KMS-11 (cell line): Measurements from ENCODE around the gene LAMA2.

Experiments used
- H2AFZ ChIP-seq: fragments of 200-600 bp; sonication (generic); 2 replicates; pipeline ENCODE4 v1.6.1; 2016; ENCODE audit warnings: antibody characterized with exemption, mixed run types, low read depth
- H3K27ac ChIP-seq: fragments of 200-600 bp; sonication (generic); 2 replicates; pipeline ENCODE4 v1.6.1; 2016; ENCODE audit warnings: mild to moderate bottlenecking, mixed run types
- H3K27me3 ChIP-seq: fragments of 200-600 bp; sonication (generic); 2 replicates; pipeline ENCODE4 v1.6.1; 2017; ENCODE audit warnings: mild to moderate bottlenecking, low read depth, mixed run types, moderate library complexity; ENCODE audit not compliant: insufficient read depth
- H3K36me3 ChIP-seq: fragments of 200-600 bp; sonication (generic); 2 replicates; pipeline ENCODE4 v1.6.1; 2017; ENCODE audit warnings: mild to moderate bottlenecking, mixed run types; ENCODE audit not compliant: insufficient read depth
- H3K4me1 ChIP-seq: fragments of 200-600 bp; sonication (generic); 2 replicates; pipeline ENCODE4 v1.6.1; 2016; ENCODE audit warnings: mild to moderate bottlenecking, low read depth, mixed run types; ENCODE audit not compliant: poor library complexity, severe bottlenecking
- H3K4me2 ChIP-seq: fragments of 200-600 bp; sonication (generic); 2 replicates; pipeline ENCODE4 v1.7.0; 2016; ENCODE audit warnings: mild to moderate bottlenecking, mixed run types
- H3K4me3 ChIP-seq: fragments of 200-600 bp; sonication (generic); IDR thresholded peaks from 2 replicates; pipeline ENCODE4 v1.6.1; 2017; ENCODE audit warnings: low read depth, low read length, mixed read lengths; ENCODE audit not compliant: insufficient read depth
- H3K79me2 ChIP-seq: fragments of 200-600 bp; sonication (generic); 2 replicates; pipeline ENCODE4 v1.6.1; 2016; ENCODE audit warnings: low read depth, mixed run types; ENCODE audit not compliant: insufficient read depth
- H3K9ac ChIP-seq: fragments of 200-600 bp; sonication (generic); 2 replicates; pipeline ENCODE4 v1.6.1; 2016; ENCODE audit warnings: mild to moderate bottlenecking, mixed run types
- H4K20me1 ChIP-seq: fragments of 200-600 bp; sonication (generic); 2 replicates; pipeline ENCODE4 v1.6.1; 2016; ENCODE audit warnings: mild to moderate bottlenecking, mixed run types; ENCODE audit not compliant: insufficient read depth
- TF ChIP-seq, protein P1 (sequence below): fragments of 200-600 bp; sonication (generic); conservative IDR thresholded peaks from 2 replicates; pipeline ENCODE4 v1.6.1; 2017; ENCODE audit warnings: low read depth, mild to moderate bottlenecking, antibody characterized with exemption, low read length, moderate library complexity, mixed read lengths

The LAMA2 gene

DNA sequence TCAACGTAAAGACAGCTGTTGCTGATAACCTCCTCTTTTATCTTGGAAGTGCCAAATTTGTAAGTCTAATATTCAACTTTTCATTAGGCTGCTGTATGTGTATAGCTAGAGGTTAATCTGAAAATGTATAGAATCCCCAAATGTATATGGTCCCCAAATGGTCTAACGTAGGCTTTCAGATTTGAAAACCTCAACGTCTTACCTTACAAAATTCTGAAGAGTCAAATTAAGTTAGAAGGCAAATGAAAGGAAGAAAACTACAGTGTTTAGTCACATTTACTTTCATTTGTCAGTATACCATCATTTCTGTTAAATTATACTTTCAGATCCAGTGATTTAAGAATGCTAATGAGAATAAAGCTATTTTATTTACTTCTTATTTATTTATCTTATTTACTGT is 570.1 kb downstream of the LAMA2 start:
- no peak overlapping the region for H3K27ac ChIP-seq
- no peak overlapping the region for H3K4me3 ChIP-seq
- no peak overlapping the region for H2AFZ ChIP-seq
- no peaks in the 10 kb centered on the region for H3K36me3 ChIP-seq
- H4K20me1 ChIP-seq = no peaks in the 10 kb centered on the region
- TF ChIP-seq, protein P1, sequence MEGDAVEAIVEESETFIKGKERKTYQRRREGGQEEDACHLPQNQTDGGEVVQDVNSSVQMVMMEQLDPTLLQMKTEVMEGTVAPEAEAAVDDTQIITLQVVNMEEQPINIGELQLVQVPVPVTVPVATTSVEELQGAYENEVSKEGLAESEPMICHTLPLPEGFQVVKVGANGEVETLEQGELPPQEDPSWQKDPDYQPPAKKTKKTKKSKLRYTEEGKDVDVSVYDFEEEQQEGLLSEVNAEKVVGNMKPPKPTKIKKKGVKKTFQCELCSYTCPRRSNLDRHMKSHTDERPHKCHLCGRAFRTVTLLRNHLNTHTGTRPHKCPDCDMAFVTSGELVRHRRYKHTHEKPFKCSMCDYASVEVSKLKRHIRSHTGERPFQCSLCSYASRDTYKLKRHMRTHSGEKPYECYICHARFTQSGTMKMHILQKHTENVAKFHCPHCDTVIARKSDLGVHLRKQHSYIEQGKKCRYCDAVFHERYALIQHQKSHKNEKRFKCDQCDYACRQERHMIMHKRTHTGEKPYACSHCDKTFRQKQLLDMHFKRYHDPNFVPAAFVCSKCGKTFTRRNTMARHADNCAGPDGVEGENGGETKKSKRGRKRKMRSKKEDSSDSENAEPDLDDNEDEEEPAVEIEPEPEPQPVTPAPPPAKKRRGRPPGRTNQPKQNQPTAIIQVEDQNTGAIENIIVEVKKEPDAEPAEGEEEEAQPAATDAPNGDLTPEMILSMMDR = no peak
- no peak overlapping the region for H3K4me2 ChIP-seq
- no peaks in the 10 kb centered on the region for H3K27me3 ChIP-seq
- no peak overlapping the region for H3K9ac ChIP-seq
- H3K4me1 ChIP-seq = peaks cover 14% of the 10 kb centered on the region
- no peaks in the 10 kb centered on the region for H3K79me2 ChIP-seq

DNA sequence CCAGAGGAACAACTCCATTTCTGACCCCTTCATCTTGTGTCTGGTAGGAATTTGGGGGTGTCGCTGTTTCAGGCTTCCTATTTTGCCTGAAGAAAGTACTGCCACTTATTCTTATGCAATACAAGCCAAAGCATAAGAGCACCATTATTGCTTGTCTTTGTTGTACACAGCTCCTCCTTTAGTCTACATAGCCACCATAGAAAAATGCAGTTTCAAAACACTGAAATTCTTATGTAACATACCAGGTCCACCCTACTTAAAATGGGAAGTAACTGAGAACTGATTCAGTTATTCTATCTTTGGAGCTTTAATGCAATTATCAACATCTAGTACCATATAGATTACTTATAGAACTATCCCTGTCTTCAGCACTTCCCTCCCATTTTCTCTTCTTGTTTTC is 571.5 kb downstream of the LAMA2 start:
- Histone ChIP-seq H4K20me1 (no peaks in the 10 kb centered on the region), H3K79me2 (no peaks in the 10 kb centered on the region), H3K27ac (no peak overlapping the region), H3K27me3 (no peaks in the 10 kb centered on the region), H3K4me3 (no peak overlapping the region), H3K9ac (no peak overlapping the region), H2AFZ (no peak overlapping the region), H3K36me3 (no peaks in the 10 kb centered on the region), H3K4me2 (no peak overlapping the region), H3K4me1 (peaks cover 2% of the 10 kb centered on the region)
- TF ChIP-seq, protein P1 = no peak

DNA sequence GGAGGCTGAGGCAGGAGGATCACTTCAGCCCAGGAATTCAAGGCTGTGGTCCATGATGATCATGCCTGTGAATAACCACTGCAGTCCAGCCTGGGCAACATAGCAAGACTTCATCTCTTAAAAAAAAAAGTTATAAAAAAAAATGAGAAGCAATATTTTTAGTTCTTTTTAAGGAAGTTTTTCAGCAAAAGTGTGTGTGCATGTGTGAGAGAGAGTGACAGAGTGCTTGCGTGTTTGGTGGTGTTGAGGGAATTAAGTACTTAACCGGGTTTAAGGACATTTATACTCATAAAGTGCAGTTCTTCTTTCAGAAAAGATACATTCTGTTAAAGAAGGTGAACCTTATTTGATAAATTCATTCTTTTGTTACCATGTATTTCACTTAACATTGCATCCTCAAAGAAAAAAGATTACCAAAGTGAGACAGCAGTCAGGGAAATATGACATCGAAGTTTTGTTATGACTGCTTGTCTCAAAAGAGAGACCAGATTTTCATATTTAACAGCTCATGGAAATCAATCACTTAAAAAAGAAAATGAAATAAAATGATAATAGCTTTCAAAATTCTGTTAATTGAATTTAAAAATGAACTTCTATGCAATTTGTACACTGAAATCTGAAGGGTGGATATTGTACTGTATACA is 572.3 kb downstream of the LAMA2 start:
- no peaks in the 10 kb centered on the region for H3K36me3 ChIP-seq
- no peak overlapping the region for H3K4me3 ChIP-seq
- H4K20me1 ChIP-seq = no peaks in the 10 kb centered on the region
- H3K9ac ChIP-seq = no peak overlapping the region
- no peaks in the 10 kb centered on the region for H3K4me1 ChIP-seq
- no peak overlapping the region for H3K27ac ChIP-seq
- no peaks in the 10 kb centered on the region for H3K79me2 ChIP-seq
- no peaks in the 10 kb centered on the region for H3K27me3 ChIP-seq
- H2AFZ ChIP-seq = no peak overlapping the region
- TF ChIP-seq, protein P1 = no peak
- H3K4me2 ChIP-seq = no peak overlapping the region

DNA sequence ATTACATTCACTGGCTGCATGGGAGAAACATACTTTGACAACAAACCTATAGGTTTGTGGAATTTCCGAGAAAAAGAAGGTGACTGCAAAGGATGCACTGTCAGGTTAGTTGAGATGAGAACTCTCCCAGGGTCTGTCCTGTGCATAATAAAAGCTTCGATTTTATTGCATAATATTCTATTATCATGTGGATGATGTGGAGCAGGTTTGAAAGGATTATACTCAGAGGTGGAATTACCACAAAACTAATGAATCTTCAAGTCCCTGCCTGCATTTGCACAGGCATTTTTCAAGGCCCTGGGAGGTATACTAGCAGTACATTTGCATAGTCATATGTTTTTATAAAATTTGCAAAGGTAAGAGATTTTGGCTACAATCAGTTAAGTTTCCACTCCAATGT is 577.3 kb downstream of the LAMA2 start:
- H3K27me3 ChIP-seq = no peaks in the 10 kb centered on the region
- H3K4me1 ChIP-seq = no peaks in the 10 kb centered on the region
- no peaks in the 10 kb centered on the region for H3K36me3 ChIP-seq
- no peak overlapping the region for H3K27ac ChIP-seq
- H3K79me2 ChIP-seq = no peaks in the 10 kb centered on the region
- TF ChIP-seq, protein P1 = no peak
- no peak overlapping the region for H2AFZ ChIP-seq
- no peaks in the 10 kb centered on the region for H4K20me1 ChIP-seq
- H3K9ac ChIP-seq = no peak overlapping the region
- H3K4me2 ChIP-seq = no peak overlapping the region
- no peak overlapping the region for H3K4me3 ChIP-seq
